Upper lobe of left lung (tissue), 6 donors: ENCODE measurements around the gene LSM5. TPM values are rescaled to one million over a fixed set of nuclear protein-coding genes. Genes with fewer than 3 reads are reported as not detected.

ENCODE experiments used
- ATAC-seq, 2 donors: fragments of 200-7000 bp; cut with Tn5 transposase; one replicate each; pipeline ENCODE4 v1.9.1; 2022; ENCODE audit warnings: mild to moderate bottlenecking in 2 of 2, moderate library complexity in 2 of 2; ENCODE audit not compliant: low FRiP score in 2 of 2
- DNase-seq, 2 donors: peaks; one replicate each; pipeline ENCODE4 v3.0.0-alpha.2; 2019 to 2020
- H3K27ac ChIP-seq, 4 donors: fragments of 200-600 bp; sonication (generic); one replicate each; pipeline ENCODE4 v1.5.1; 2016 to 2019
- H3K27me3 ChIP-seq, 4 donors: fragments of 200-600 bp; sonication (generic); one replicate each; pipeline ENCODE4 v1.5.1; 2017 to 2019
- H3K36me3 ChIP-seq, 4 donors: fragments of 200-600 bp; sonication (generic); one replicate each; pipeline ENCODE4 v1.5.1; 2016 to 2019
- H3K4me1 ChIP-seq, 4 donors: fragments of 200-600 bp; sonication (generic); one replicate each; pipeline ENCODE4 v1.5.1; 2018 to 2019
- H3K4me3 ChIP-seq, 4 donors: fragments of 200-600 bp; sonication (generic); one replicate each; pipeline ENCODE4 v1.5.1; 2017 to 2019; ENCODE audit warnings: mild to moderate bottlenecking in 2 of 4, moderate library complexity in 1 of 4
- H3K9me3 ChIP-seq, 4 donors: fragments of 200-600 bp; sonication (generic); one replicate each; pipeline ENCODE4 v1.5.1; 2018 to 2019
- EP300 ChIP-seq, 4 donors: sonication (generic); formaldehyde crosslinking; IDR thresholded peaks; one replicate each; pipeline ENCODE4 v1.5.1; 2017; ENCODE audit warnings: antibody characterized with exemption in 4 of 4, control low read depth in 2 of 4
- POLR2A ChIP-seq, 4 donors: fragments of 450-650 bp; IDR thresholded peaks; one replicate each; pipeline ENCODE4 v1.5.1; 2016 to 2017; ENCODE audit warnings: antibody characterized with exemption in 4 of 4, mild to moderate bottlenecking in 2 of 4
- POLR2AphosphoS5 ChIP-seq, 2 donors: sonication (generic); formaldehyde crosslinking; IDR thresholded peaks; one replicate each; pipeline ENCODE4 v1.5.1; 2017; ENCODE audit warnings: antibody characterized with exemption in 2 of 2
- WGBS, 2 donors: methylation state at CpG; one replicate each; pipeline ENCODE4 v1.1.5; 2017 to 2018; 5-methylcytosine and 5-hydroxymethylcytosine counted together
- total RNA-seq, 6 donors: library from RNA; depleted of rRNA in 4 of 6; stranded (reverse); fragments of >200 nt in 4 of 6; gene quantifications; one replicate each; pipeline versions ENCODE4 v1.1.0 to v1.2.1, GENCODE V29; 2016 to 2021
- TF ChIP-seq, protein P1 (sequence below), 6 experiments: fragments of 450-650 bp in 4 of 6; fragments of 200-600 bp in 2 of 6; sonication (generic) in 2 of 6; IDR thresholded peaks; one replicate each; pipeline ENCODE4 v1.5.1; 2016 to 2019; ENCODE audit warnings: antibody characterized with exemption in 6 of 6
- donor health status: DM: no; HTN: no; CAD: no; lungs with moderate emphysema.
- donor health status: DM: no; HTN: yes; CAD: no; lungs with severe emphysema.

Gene LSM5
- total RNA-seq, 6 donors from 2014 or later, result 2.1 to 26.4 (median 13.8) TPM

- Histone ChIP-seq H3K36me3 (peaks cover 0 to 11% (median 0%) of the 10 kb centered on the region in 4 donors), H3K27ac (no peak overlapping the region), H3K27me3 (no peaks in the 10 kb centered on the region), H3K4me1 (peaks cover under 1 to 12% (median 3%) of the 10 kb centered on the region in 4 donors), H3K9me3 (no peaks in the 10 kb centered on the region), H3K4me3 (no peak overlapping the region)
- ATAC-seq, result no peak
- WGBS, 2 donors, result 92 to 96% methylated on average over 13 of the region's 13 CpGs
- TF ChIP-seq POLR2A (IDR thresholded peaks at IDR 0.05), result no peak
- no peak for DNase-seq
Measured at GRCh38 chr7:32531402-32531801, 41.2 kb upstream of the LSM5 start.

DNA sequence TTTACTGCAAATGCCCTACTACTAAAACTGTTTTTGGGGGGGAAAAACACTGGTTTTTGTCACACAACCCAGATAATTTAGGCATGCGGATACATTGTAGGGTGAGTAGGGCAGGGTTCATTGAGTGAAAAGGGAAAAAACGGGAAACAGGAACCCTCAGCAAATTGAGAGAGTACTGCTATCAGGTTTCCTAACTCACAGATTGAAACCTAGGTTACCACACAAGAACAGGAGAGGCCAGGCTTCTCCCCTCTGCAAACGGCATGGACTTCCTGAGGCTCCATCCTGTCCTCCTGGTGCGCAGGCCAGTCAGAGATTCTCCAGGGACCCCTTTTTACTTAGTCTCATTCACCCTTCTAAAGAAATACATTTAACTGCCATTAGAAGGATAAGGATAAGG lies 35.7 kb upstream of the LSM5 start:
- Histone ChIP-seq H3K4me1 (peaks cover 0 to 4% (median 2%) of the 10 kb centered on the region in 4 donors), H3K36me3 (peaks cover 0 to 5% (median 0%) of the 10 kb centered on the region in 4 donors), H3K27ac (no peak overlapping the region), H3K9me3 (peaks cover 0 to under 1% (median 0%) of the 10 kb centered on the region in 4 donors), H3K27me3 (no peaks in the 10 kb centered on the region), H3K4me3 (no peak overlapping the region)
- ATAC-seq, result no peak
- TF ChIP-seq POLR2A (IDR thresholded peaks at IDR 0.05) (no peak), EP300 (IDR thresholded peaks at IDR 0.05) (no peak), POLR2AphosphoS5 (IDR thresholded peaks at IDR 0.05) (no peak)
- TF ChIP-seq, protein P1, sequence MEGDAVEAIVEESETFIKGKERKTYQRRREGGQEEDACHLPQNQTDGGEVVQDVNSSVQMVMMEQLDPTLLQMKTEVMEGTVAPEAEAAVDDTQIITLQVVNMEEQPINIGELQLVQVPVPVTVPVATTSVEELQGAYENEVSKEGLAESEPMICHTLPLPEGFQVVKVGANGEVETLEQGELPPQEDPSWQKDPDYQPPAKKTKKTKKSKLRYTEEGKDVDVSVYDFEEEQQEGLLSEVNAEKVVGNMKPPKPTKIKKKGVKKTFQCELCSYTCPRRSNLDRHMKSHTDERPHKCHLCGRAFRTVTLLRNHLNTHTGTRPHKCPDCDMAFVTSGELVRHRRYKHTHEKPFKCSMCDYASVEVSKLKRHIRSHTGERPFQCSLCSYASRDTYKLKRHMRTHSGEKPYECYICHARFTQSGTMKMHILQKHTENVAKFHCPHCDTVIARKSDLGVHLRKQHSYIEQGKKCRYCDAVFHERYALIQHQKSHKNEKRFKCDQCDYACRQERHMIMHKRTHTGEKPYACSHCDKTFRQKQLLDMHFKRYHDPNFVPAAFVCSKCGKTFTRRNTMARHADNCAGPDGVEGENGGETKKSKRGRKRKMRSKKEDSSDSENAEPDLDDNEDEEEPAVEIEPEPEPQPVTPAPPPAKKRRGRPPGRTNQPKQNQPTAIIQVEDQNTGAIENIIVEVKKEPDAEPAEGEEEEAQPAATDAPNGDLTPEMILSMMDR (IDR thresholded peaks at IDR 0.05), result no peak
- WGBS, 2 donors, result 81 to 91% methylated on average over 4 of the region's 4 CpGs
- DNase-seq, result no peak

GRCh38 chr7:32524631-32525030 lies 34.5 kb upstream of the LSM5 start:
- peaks cover 0 to 5% (median 0%) of the 10 kb centered on the region in 4 donors for H3K36me3 ChIP-seq
- no peak overlapping the region for H3K4me3 ChIP-seq
- no peak overlapping the region for H3K27ac ChIP-seq
- no peak for ATAC-seq
- no peak for DNase-seq
- no peaks in the 10 kb centered on the region for H3K27me3 ChIP-seq
- H3K4me1 ChIP-seq, result peaks cover 0 to 4% (median 2%) of the 10 kb centered on the region in 4 donors
- H3K9me3 ChIP-seq, result peaks cover 0 to 4% (median 0%) of the 10 kb centered on the region in 4 donors
- no peak for TF ChIP-seq EP300 (IDR thresholded peaks at IDR 0.05)
- no peak for TF ChIP-seq POLR2AphosphoS5 (IDR thresholded peaks at IDR 0.05)
- no peak for TF ChIP-seq POLR2A (IDR thresholded peaks at IDR 0.05)
- TF ChIP-seq, protein P1 (IDR thresholded peaks at IDR 0.05), result no peak

DNA sequence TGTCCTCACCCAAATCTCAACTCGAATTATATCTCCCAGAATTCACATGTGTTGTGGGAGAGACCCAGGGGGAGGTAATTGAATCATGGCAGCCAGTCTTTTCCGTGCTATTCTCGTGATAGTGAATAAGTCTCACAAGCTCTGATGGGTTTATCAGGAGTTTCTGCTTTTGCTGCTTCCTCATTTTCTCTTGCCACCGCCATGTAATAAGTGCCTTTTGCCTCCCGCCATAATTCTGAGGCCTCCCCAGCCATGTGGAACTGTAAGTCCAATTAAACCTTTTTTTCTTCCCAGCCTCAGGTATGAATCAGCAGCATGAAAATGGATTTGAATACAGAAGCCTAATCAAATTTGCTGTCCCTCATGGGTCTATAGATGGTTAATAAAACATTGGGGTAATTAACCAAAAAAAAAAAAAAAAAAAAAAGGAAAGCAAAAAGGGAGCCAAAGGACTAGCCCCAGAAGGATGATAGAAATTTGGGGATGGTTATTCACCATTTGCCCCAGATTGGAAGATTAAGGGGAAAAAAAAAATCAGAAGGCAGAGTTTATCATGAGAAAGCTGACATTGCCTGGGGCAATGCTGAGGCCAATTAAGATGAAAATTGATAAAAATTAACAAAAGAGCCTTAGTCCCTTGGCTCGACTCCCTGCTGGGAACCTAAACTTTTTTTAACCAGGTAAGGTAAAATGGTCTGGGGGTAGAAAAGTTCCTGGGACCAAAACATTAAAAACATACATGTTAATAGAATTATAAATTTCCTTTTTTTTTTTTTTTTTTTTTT lies 32.8 kb upstream of the LSM5 start:
- Histone ChIP-seq H3K27me3 (no peaks in the 10 kb centered on the region), H3K4me1 (peaks cover 0 to 4% (median 2%) of the 10 kb centered on the region in 4 donors), H3K9me3 (peaks cover 0 to 4% (median 0%) of the 10 kb centered on the region in 4 donors), H3K36me3 (no peaks in the 10 kb centered on the region), H3K4me3 (no peak overlapping the region), H3K27ac (no peak overlapping the region)
- TF ChIP-seq POLR2A (IDR thresholded peaks at IDR 0.05) (no peak), EP300 (IDR thresholded peaks at IDR 0.05) (no peak), POLR2AphosphoS5 (IDR thresholded peaks at IDR 0.05) (no peak)
- TF ChIP-seq, protein P1 (IDR thresholded peaks at IDR 0.05), result no peak
- ATAC-seq (no peak), DNase-seq (no peak)
- 96 to 97% methylated on average over 6 of the region's 6 CpGs for WGBS, 2 donors

- TF ChIP-seq POLR2AphosphoS5 (IDR thresholded peaks at IDR 0.05), result no peak
- TF ChIP-seq, protein P1 (IDR thresholded peaks at IDR 0.05), result no peak
- TF ChIP-seq POLR2A (IDR thresholded peaks at IDR 0.05), result no peak
- TF ChIP-seq EP300 (IDR thresholded peaks at IDR 0.05), result no peak
- Histone ChIP-seq H3K36me3 (no peaks in the 10 kb centered on the region), H3K9me3 (peaks cover 0 to 4% (median 0%) of the 10 kb centered on the region in 4 donors), H3K27ac (no peak overlapping the region), H3K4me1 (peaks cover 0 to 7% (median 3%) of the 10 kb centered on the region in 4 donors), H3K4me3 (no peak overlapping the region), H3K27me3 (no peaks in the 10 kb centered on the region)
- DNase-seq (no peak), ATAC-seq (no peak)
- WGBS, 2 donors, result 88 to 96% methylated on average over 2 of the region's 2 CpGs
Measured at GRCh38 chr7:32519763-32520162, 29.6 kb upstream of the LSM5 start.
